NCI-H2196 treated with DMSO at 0.1 percent for 48 hours (cell line): Measurements from ENCODE around the gene BGLAP.

Source experiments
- DNase-seq: peaks from one replicate; lab custom pipeline; 2025; ENCODE audit not compliant: unreplicated experiment; lab: John Stamatoyannopoulos, UW

BGLAP gene

DNA sequence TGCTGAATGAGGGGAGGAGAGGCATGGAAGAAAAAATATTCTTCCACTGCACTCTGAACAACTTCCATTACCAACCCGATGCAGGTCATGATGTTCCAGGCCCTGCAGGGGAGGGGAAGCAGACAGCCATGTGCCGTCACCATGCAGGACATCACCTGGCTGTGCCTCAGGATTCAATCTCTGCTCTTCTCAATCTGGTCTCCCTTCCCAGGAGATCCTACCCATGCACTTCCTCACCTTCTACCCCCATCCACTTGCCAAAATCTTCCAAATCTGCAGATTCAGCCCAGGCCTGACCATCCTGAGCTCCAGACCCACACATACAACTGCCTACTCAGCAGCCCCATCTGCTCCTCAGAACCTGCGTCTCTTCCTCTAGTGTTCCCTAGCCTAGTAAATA is 11.7 kb downstream of the BGLAP start:
- DNase-seq: no peak

DNA sequence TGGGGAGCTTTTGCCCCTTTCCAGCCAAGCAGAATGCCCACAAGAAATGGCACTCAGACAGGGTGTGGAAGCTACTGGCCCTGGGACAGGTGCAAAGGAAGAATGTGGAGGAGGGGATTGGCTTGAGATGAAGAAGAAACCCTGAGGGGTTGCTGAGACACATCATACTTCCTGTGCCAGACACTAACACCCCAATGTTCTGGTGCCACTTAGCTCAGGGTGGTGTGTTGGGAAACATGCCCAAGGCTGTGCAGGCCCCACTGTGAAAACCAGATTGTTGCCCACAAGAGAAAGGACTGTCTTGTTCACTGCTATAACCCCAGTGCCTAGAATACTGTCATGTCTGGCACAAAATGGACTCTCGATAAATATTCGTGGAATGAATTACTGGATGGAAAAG is 15.7 kb downstream of the BGLAP start:
- DNase-seq: no peak

DNA sequence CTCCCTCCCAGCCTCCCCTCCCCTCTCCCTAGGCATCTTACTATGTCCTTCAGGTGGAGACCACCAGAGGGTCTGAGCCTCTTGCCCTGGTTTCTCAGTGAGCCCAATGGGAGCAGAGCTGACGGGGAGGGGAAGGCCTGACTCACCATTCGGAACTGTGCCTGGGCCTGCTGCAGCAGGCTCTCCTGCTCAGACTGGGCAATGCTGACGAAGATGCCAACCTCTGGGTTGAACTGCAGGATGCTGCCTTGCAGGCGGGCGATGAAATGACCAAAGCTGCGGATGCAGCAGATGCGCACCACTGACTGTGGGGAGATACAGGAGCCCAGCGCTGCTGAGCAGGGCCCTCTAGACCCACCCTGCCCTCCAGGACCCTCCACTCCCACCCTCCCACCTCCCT is 16.9 kb downstream of the BGLAP start:
- no peak for DNase-seq

DNA sequence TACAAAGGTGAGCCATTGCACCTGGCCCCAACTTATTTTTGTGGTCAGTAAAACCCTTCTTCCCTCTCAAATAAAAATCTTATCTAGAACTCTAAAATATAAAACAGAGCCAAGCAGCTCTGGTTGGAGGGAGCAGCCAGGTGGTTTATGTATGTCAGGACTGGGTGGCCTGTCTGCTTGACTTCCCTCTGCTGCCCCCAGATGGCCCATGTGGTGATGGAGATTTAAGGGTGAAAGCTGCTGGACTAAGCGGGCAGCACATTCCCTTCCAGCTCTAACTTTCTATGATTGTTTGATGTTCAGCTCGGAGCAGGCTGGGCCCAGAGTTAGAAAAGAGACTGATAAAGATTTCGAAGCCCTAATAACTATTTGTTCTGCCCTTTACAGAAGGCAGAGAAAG is 17.8 kb downstream of the BGLAP start:
- no peak for DNase-seq

DNA sequence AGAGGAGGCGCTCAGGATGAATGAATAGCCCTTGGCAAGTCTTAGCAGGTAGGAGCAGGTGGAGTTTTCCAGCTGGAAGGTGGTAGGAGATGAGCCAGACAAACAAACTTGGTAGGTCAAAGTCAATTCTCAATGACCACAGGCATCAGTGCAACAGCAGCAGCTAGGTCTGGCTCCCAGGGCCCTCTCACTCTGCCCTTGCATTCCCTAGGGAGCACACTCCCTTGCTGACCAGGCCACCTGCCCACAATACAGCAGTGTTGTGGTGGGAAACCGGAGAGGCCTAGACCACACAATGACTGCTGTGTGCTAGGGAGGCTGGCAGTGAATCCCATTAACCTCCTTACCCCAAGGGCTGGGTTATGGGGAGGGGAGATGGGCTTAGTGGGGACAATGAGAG is 18.9 kb downstream of the BGLAP start:
- no peak for DNase-seq

DNA sequence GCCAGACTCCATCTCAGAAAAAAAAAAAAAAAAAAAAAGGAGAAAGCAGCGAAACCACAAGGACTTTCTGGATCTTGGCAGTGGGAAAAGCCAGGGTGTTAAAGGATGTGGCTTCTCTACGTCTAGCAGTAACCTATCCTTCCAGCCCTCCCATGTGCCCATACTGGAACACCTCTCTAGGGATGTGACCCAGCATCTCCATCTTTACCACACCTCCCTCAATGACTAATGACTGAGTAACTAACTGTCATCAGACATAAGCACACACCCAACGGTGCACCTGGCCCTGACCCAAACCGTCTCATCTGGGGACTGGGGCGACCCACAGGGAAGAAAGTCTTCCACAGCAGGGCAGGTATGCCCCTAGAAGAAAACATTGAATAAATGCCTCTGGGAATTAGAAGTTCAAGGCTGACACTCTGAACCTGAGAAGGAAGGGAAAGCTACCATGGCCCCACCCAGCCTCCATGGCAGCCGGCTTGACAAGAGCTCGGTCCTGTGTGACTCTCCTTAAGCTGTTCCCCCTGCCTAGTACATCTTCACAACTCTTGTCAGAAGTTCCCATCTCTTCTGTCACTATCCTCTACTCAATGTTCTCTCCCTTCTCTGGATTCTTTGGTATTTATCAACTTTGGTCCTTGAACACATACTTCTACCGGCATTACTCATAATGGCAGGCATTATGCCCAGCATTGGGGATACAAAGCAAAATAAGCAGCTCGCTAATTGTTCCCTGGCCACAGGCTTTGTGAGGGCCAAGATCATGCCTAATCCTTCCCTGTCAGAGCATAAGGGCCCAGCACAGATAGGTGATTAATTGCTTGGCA is 20.7 kb downstream of the BGLAP start:
- DNase-seq: no peak

DNA sequence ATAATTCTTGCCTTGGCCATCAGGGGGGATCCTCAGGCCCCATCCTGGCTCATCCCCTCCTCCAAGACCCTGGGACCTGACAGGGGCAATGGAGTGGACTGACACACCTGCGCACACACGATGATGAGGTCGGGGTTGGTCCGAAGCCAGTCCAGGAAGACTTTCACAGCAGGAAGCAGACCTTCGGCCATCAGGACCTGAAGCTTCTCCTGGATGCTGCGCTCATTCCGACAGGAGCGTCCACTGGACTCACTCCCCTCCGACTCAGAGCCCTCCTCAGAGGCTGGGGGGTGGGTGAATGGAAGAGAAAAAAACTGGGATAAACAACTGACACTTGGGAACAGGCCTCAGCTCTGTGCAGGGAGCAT is 21.3 kb downstream of the BGLAP start:
- no peak for DNase-seq

DNA sequence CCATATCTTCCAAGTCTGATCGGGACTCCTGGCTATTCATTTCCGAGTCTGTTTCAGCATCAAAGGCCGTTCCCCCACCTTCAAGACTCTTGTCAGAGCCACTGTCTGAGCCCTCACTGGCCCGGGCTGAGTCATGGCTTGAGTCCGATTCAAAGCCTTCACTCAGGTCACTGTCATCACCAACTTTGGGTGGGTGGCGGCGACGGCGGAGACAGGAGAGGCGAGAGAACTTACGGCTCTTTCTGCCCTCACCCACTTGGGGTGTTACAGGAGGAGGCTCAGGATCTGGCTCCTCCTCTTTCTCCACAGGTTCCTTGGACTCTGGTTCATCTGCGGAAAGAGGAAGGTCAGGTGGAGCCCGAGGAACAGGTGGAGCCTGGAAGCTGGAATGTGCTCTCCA is 24.1 kb downstream of the BGLAP start:
- DNase-seq: no peak

DNA sequence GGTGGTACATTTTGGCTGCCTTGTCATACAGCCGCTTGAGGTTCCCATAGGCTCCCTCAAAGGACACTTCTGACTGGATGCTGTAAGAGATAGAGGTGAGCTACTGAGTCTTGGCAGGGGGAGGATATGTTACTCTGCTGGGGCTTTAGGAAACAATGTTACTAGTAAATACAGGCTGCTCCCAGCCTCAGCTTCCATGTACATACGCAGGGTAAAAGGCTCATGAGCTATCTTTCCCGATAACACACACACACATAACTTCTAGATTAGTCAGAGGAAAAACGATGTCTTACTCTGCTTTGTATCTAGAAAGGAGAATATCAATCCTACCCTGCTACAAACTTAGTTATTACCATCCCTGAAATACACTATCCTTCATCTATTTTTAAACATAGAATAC is 26.4 kb downstream of the BGLAP start:
- DNase-seq: no peak

DNA sequence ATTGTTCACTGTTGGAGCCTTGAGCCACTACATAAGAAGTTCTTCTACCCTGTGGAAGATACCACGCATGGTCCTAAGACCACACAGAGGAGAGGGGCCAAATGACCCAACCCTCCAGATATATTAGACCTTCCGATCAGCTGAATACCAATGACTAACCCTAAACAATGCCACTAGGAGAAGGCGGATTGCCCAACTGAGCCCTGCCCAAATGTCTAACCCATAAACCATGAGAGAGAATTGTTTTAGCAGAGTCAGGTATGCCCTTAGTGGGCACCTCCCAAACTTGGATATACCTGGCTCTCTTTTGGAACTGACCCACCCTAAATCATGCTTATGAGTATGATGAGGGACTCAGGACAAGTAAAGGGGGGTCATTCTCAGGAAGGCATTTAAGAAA is 28.3 kb downstream of the BGLAP start:
- no peak for DNase-seq

DNA sequence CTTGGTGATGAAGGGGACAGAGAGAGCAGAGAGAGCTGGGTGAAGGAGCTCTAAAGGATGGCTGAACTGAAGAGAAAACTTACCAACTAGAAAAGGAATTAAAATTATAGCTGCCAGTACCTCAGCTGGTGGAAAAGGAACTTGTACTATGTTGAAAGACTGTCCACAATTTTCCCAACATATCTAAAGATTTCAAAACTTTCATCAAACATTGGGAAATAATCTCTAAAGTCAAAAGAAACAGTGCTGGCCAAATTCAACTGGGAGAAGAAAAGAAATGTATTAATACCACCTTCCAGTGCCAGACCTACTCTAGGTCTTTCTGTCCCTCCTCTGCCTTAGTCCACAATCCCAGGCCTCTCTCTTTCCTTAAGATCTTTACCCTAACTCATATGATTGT is 34.5 kb downstream of the BGLAP start:
- DNase-seq: no peak

DNA sequence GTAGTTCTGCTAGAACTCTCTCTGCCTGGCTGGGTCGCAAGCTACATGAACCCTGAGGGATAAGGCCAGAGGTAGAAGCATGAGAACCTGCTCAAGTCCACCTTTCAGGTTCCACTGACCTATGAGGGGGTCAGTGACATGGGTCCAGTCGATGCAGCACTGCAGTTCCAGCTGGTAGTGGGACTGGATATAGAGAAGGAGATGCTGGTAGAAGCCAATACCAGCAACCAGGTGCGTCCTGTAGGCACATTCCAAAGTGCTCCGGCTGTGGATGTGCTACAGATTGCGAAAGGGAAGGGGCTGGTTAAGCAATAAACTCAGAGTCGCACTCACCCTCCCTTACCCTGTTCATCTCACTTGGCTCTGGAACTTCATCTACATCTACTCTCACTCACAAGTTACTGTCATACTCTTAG is 35.0 kb downstream of the BGLAP start:
- no peak for DNase-seq

DNA sequence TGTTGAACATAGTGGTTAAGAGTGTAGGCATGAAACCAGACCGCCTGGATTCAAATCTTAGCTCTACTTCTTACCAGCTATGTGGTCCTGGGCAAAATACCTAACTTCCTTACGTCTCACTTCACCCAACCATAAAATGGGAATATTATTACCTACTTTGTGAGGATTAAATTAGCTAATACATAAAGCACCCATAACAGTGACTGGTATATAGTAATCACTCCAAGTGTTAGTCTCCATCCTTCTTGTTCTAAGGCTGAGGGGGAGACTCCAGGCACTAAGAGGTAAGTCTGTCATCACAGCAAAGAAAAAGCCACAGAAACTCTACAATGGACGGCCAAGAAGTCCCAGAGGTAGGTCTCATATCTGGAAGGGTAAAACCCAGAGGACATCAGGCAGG is 37.9 kb downstream of the BGLAP start:
- no peak for DNase-seq

DNA sequence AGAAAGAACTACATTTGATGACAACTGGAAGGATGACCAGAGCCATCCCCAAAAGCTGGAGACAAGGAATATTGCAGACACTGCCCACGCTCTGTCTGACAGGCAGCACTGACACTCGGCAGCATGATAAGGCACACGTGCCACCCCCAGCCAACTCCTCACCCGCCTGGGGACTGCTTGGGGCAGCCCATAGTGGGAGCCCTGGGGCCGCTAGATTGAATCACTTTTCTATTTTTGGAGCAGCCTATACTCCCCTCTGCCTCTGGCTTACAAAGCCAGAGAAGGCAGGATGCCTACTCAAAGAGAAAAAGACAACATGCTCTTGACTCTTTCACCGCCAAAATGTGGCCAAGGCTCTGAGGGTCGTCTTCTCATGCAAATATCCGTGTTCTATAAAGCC is 39.3 kb downstream of the BGLAP start:
- DNase-seq: no peak

DNA sequence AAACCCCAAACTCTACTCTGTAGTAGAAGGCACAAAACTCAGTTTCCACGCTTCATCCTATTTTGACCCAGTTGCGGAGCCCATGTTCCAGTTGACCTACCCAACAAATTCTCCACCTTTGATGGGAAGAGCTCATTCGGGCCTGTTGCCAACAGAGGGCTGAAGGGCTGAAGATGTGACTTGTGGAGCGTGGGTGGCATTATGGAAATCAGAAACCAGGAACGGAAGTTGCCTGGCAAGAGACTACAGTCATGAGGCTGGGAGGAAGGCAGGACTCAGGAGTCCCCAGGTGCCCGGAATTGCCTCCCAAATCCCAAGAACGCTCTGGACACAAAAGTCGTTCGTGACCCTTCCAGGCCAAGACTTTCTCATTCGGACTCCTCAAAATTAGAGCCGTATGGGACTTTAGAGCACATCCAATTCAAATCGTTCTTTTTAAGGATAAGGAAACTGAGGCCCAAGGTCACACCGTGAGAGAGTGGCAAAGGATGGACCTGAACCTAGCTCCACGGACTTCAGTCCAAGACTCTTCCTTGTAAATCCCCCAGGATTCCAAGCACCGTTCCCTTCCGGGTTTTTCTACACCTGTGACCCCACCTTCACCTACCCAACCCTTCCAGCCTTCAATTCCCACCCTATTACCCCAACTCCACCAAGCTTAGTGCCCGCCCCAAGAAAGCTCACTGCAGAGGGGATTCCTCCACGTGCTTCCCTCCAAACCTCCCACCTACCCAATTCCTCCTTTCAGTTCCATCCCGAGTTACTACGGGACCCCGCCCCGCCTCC is 39.9 kb downstream of the BGLAP start:
- DNase-seq: peak; percentile 25

DNA sequence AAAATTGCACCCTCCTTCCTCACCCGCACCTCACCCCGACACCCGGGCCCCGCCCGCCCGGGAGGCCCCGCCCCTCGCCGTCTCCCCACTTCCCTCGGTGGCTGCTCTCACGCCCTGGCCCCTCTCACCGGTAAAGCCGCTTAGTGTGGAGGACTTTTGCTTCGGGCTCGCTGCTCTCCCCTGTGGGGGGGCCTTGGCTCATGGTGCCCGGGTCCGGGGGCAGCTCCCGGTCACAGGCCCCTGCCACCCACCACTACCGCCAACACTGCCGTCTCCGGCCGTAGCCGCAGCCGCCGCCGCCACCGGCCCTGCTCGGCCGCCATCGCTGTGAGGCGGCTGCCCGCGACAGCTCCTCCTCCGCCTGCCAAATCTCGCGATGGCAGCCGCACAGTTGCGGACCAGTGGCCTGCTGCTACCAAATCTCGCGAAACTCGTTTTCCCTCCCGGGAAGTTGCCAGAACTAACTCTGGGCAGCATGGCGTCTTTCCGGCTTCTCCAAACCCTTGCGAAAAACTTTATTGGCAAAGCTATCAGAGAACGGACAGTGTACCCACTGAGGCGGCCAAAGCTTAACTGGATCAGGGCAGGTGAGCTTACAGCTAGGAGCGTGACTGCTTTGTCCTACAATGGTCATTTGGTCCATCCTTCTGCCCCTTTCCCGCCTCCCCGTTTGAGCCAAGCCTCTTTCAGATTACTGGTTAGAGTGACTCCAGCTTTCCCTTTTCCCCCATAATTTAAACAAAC is 40.7 kb downstream of the BGLAP start, which contains the start of gene SMG5:
TSS of gene SMG5 (minus strand) at position 347 of the 744 bp plus-strand sequence. CDS start at position 202, 145 bp downstream.
- peak; percentile 95 for DNase-seq

DNA sequence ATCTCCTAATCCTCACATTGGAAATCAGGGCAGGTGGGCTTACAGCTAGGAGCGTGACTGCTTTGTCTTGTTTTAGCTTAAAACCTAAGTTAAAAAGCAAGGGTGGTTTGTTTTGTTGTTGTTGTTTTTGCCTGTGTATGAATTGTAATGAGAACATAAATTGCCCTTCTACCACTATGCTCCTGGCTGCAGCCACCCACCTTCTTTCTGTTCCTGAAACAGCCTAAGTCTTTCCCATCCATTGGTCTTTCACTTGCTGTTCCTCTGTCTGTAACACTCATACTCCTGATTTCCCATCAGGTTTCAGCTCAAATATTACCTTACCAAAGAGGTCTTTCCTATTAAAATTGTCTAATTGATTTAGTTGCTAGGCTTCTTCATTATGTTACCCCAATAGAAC is 41.5 kb downstream of the BGLAP start:
- no peak for DNase-seq

DNA sequence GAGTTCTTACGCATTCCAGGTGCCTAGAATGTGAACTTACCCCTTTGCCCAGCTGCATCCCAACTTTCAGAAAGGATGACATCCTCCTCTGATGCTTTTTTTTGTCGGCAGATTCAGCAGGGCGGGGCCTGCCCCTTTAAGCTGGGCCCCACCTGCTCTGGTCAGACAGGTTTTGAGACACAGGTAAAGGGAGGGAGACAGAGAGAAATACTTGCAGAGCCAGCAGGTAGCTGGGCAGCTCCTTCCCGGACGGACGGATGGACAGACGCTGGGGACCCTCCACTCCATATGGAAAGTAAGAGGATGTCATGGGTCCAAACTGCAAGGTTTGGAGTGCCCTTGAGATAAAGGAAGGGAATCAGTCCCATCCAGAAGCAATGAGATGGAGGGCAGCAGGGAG is 42.1 kb downstream of the BGLAP start, which contains the start of gene TMEM79:
TSS of gene TMEM79 (plus strand) at position 214 of the 400 bp plus-strand sequence. CDS start 902 bp downstream, outside the sequence.
- DNase-seq: no peak

DNA sequence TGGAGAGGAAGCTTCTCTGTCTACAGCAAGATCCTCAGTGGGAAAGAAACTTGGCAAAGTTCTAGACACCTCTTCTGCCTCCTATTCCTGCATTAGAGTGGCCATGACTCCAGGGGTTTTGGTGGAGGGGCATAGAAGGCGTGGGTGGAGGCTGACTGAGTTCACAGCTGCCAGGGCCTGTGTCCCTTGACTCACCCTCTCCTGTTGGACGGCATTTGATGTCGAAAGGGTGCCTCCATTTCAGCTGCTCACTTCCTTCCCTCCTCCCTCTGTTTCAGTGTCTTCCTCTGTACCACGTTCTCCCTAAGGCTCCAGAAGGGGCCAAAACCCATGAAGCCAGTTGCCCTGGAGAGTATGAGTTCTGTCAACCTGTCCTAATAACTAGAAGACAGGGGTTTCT is 42.8 kb downstream of the BGLAP start:
- DNase-seq: no peak

DNA sequence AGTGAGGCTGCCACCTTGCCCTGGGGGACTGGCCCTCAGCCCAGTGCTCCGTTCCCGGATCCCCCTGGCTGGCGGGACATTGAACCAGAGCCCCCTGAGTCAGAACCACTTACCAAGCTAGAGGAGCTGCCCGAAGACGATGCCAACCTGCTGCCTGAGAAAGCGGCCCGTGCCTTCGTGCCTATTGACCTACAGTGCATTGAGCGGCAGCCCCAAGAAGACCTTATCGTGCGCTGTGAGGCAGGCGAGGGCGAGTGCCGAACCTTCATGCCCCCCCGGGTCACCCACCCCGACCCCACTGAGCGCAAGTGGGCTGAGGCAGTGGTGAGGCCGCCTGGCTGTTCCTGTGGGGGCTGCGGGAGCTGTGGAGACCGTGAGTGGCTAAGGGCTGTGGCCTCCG is 43.5 kb downstream of the BGLAP start:
- no peak for DNase-seq

DNA sequence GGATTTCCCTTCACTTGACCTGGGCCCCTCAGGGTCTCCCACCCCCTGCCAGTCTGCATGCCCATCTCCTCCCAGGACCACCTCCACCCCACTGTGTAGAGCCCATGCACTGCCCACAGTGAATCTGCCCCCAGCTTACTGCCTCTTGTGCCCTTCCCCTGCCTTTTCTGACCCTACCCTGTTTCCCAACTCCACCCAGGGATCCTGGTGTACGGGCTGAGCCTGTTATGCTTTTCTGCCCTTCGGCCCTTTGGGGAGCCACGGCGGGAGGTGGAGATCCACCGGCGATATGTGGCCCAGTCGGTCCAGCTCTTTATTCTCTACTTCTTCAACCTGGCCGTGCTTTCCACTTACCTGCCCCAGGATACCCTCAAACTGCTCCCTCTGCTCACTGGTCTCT is 44.1 kb downstream of the BGLAP start:
- DNase-seq: no peak

DNA sequence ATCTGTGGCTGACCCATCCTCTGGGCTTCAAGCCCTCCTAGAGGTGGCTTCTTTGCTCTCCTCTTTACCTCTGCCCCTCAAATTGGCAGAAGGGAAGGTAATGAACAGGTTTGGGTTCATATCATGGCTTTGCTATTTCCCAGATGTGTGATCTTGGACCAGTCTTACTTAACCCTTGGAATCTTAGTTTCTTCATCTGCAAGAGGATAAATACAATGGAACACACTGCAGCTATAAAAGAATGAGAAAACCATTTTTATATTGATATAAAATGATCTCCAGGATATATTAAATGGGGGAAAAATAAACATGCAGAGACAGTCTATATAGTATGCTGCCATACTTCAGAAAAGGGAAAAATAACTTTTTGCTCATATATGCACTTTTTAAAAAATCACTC is 47.9 kb downstream of the BGLAP start:
- DNase-seq: no peak
